Testis (tissue), 3 donors: ENCODE measurements around the gene PNLIPRP3. TPM values are rescaled to one million over a fixed set of nuclear protein-coding genes. Genes with fewer than 3 reads are reported as not detected.

ENCODE experiments used
- DNase-seq: peaks from one replicate; pipeline ENCODE4 v3.0.0-alpha.2; 2019
- H3K27ac ChIP-seq, 2 donors: fragments of 200-600 bp; sonication (generic); one replicate each; pipeline ENCODE4 v1.5.1; 2019
- H3K27me3 ChIP-seq: fragments of 200-600 bp; sonication (generic); one replicate; pipeline ENCODE4 v1.5.1; 2019
- H3K36me3 ChIP-seq: fragments of 200-600 bp; sonication (generic); one replicate; pipeline ENCODE4 v1.5.1; 2017; ENCODE audit warnings: low read depth; ENCODE audit errors: missing control alignments
- H3K4me1 ChIP-seq: fragments of 200-600 bp; sonication (generic); one replicate; pipeline ENCODE4 v1.5.1; 2019
- H3K4me3 ChIP-seq, 2 donors: fragments of 200-600 bp; sonication (generic); one replicate each; pipeline ENCODE4 v1.5.1; 2017 to 2019
- H3K9me3 ChIP-seq: fragments of 200-600 bp; sonication (generic); one replicate; pipeline ENCODE4 v1.5.1; 2017
- POLR2A ChIP-seq: fragments of 450-650 bp; IDR thresholded peaks from one replicate; pipeline ENCODE4 v1.6.1; 2017; ENCODE audit warnings: antibody characterized with exemption, mild to moderate bottlenecking, moderate library complexity
- WGBS, 2 donors: methylation state at CpG; one replicate each; pipeline ENCODE4 v1.1.5; 2018; 5-methylcytosine and 5-hydroxymethylcytosine counted together
- intact Hi-C: fragments of 100-400 bp; cut with DNase I; formaldehyde crosslinking; loops from one replicate; pipeline ENCODE4 v1.15.1; 2023; ENCODE audit warnings: low total_unique reads
- polyA plus RNA-seq: library from polyadenylated mRNA; stranded (reverse); fragments of 350-450 nt; fragmentation: Illumina TruSeq; extraction: RNeasy Lipid Tissue Mini Kit (QIAGEN cat#74804); gene quantifications from one replicate; pipeline ENCODE4 v1.2.3, GENCODE V29; 2014; ENCODE audit warnings: low read depth, low replicate concordance; ENCODE audit not compliant: insufficient read depth
- total RNA-seq, 2 donors: library from RNA; depleted of rRNA; stranded (reverse); fragments of >200 nt; gene quantifications; one replicate each; pipeline ENCODE4 v1.2.3, GENCODE V29; 2016
- TF ChIP-seq, protein P1 (sequence below), 3 experiments: fragments of 450-650 bp in 2 of 3; fragments of 200-600 bp in 1 of 3; sonication (generic) in 1 of 3; IDR thresholded peaks; one replicate each; pipeline ENCODE4 v1.5.1; 2016 to 2019; ENCODE audit warnings: antibody characterized with exemption in 3 of 3, mild to moderate bottlenecking in 2 of 3, moderate library complexity in 1 of 3

The PNLIPRP3 gene
- total and polyA plus RNA-seq, 3 donors from 2014 or later, result not detected

DNA sequence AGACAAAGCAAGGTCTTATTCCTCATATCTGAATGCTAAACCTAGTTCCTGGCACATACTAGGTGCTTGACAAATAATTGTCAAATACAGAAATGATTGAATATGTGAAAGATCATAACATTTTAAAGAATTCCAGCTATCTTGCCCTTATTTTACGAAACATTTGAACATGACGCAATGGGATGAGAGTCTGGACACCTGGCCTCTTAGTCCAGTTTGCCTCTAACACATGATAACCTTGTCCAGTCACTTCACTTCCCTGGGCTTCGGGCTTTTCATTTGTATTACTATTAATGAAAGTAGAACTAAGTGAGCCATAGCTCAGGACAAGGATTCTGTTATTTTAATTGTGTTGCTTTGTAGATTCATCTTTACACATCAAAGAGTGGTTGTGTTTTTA lies 32.6 kb downstream of the PNLIPRP3 start:
- intact Hi-C loops, result no loop called here
- TF ChIP-seq, protein P1, sequence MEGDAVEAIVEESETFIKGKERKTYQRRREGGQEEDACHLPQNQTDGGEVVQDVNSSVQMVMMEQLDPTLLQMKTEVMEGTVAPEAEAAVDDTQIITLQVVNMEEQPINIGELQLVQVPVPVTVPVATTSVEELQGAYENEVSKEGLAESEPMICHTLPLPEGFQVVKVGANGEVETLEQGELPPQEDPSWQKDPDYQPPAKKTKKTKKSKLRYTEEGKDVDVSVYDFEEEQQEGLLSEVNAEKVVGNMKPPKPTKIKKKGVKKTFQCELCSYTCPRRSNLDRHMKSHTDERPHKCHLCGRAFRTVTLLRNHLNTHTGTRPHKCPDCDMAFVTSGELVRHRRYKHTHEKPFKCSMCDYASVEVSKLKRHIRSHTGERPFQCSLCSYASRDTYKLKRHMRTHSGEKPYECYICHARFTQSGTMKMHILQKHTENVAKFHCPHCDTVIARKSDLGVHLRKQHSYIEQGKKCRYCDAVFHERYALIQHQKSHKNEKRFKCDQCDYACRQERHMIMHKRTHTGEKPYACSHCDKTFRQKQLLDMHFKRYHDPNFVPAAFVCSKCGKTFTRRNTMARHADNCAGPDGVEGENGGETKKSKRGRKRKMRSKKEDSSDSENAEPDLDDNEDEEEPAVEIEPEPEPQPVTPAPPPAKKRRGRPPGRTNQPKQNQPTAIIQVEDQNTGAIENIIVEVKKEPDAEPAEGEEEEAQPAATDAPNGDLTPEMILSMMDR (IDR thresholded peaks at IDR 0.05), result no peak
- no peak for TF ChIP-seq POLR2A
- 94% methylated on average over 3 of the region's 3 CpGs for WGBS, 2 donors

DNA sequence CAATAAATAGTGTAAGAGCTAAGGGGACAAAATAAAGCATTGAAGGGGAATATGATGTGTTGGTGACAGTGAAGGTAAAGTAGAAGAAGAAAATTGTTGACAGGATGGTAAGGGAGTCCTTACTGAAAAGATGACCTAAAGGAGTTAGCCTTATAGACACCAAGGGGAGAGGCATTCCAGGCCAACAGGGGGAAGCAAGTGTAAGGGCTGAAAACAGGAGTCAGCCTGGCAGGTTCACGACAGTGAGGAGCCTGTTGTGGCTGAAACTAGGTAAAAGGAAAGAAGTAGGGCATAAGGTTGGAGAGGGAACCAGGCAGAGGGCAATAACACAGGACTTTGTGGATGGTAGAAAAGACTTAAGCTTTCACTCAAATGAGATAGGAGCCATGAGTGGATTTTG lies 34.0 kb downstream of the PNLIPRP3 start:
- Histone ChIP-seq H3K9me3 (no peaks in the 10 kb centered on the region), H3K27me3 (no peaks in the 10 kb centered on the region), H3K36me3 (no peaks in the 10 kb centered on the region), H3K4me3 (no peak overlapping the region), H3K27ac (no peak overlapping the region), H3K4me1 (no peaks in the 10 kb centered on the region)
- no peak for TF ChIP-seq POLR2A
- TF ChIP-seq, protein P1 (IDR thresholded peaks at IDR 0.05), result no peak
- DNase-seq, result no peak
- intact Hi-C loops, result no loop called here
- WGBS, 2 donors, result 7 to 52% methylated on average over 1 of the region's 1 CpG

More for the DNA sequence above, 32.6 kb downstream of the PNLIPRP3 start:
- H3K36me3 ChIP-seq, result no peaks in the 10 kb centered on the region
- no peak for DNase-seq
- no peaks in the 10 kb centered on the region for H3K27me3 ChIP-seq
- no peaks in the 10 kb centered on the region for H3K9me3 ChIP-seq
- H3K4me1 ChIP-seq, result no peaks in the 10 kb centered on the region
- no peak overlapping the region for H3K4me3 ChIP-seq
- no peak overlapping the region for H3K27ac ChIP-seq

DNA sequence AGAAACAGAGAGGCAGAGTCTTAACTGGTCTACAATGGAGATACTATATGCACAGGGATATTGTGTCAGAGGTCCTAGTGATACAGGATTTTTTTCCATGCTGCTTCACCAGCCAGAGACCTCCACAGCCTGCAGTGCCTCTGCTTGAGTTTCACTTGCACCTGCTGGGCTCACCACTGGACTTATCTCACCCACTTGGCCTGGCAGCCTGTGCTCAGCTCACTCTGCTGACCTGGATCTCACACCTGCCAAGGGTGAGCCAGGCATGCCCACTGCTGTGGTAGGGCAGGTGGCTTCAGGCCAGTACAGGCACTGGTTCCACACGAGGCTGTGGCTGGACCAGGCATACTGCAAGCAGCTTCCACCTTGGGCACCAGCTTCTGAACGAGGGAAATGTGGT lies 36.6 kb downstream of the PNLIPRP3 start:
- Histone ChIP-seq H3K36me3 (no peaks in the 10 kb centered on the region), H3K27ac (no peak overlapping the region), H3K4me1 (no peaks in the 10 kb centered on the region), H3K4me3 (no peak overlapping the region), H3K9me3 (no peaks in the 10 kb centered on the region), H3K27me3 (no peaks in the 10 kb centered on the region)
- DNase-seq, result no peak
- intact Hi-C loops, result no loop called here
- WGBS, 2 donors, result 50 to 92% methylated on average over 1 to 2 of the region's 2 CpGs
- no peak for TF ChIP-seq POLR2A
- TF ChIP-seq, protein P1 (IDR thresholded peaks at IDR 0.05), result no peak

DNA sequence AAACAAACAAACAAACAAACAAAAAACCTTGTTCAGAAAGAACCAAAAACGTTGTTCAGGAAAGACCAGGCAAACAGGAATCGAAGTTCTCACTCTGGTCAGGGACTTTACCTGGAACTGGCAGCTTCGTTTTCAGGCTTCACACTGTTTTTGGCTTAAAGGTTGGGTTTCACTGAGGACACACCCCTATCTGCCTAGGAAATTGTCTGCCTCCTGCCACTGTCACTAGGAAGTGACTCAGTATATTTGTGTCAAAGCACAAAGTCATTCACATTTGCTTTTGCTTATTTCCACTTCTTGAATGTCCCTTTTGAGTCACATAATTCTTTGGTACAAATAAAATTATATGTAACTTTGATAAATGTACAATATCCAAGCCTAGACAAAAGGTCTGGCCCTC lies 37.9 kb downstream of the PNLIPRP3 start:
- intact Hi-C loops, result no loop called here
- no peaks in the 10 kb centered on the region for H3K27me3 ChIP-seq
- H3K4me1 ChIP-seq, result no peaks in the 10 kb centered on the region
- 63 to 71% methylated on average over 3 of the region's 3 CpGs for WGBS, 2 donors
- H3K27ac ChIP-seq, result no peak overlapping the region
- no peak for TF ChIP-seq POLR2A
- TF ChIP-seq, protein P1 (IDR thresholded peaks at IDR 0.05), result no peak
- H3K9me3 ChIP-seq, result no peaks in the 10 kb centered on the region
- no peaks in the 10 kb centered on the region for H3K36me3 ChIP-seq
- no peak for DNase-seq
- H3K4me3 ChIP-seq, result no peak overlapping the region

DNA sequence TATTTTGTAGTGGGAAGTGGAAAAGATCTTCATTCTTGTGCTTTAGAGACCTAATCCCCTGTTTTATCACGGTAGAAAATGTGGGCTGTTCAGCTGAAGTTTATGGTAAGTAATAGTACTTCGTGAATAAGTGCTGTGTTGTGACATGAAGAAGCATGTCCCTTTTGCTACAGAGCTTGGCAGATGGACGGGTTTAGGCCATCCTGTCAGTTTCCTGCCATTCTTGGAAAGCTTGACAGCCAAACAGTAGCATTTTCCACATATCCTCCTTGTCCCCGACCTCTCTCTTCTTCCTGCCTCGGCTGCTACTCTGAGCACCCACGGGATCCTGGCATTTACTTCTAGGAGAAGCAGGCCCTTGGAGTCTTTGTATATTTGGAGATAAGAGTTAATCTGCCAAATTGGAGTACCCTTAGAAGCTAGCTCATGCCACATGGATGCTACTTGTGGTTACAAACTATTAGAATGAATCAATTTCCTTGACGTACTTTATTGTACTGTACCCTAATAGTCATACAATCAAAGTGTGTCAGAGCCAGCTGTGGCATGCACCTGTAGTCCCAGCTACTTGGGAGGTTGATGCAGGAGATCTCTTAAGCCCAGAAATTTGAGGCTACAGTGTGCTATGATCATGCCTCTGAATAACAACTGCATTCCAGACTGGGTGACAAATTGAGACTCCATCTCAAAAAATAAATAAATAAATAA lies 39.2 kb downstream of the PNLIPRP3 start:
- Histone ChIP-seq H3K4me1 (no peaks in the 10 kb centered on the region), H3K36me3 (no peaks in the 10 kb centered on the region), H3K27me3 (no peaks in the 10 kb centered on the region), H3K4me3 (no peak overlapping the region), H3K27ac (no peak overlapping the region), H3K9me3 (no peaks in the 10 kb centered on the region)
- WGBS, 2 donors, result 66 to 72% methylated on average over 7 of the region's 7 CpGs
- DNase-seq, result no peak
- intact Hi-C loops, result no loop called here
- no peak for TF ChIP-seq POLR2A
- TF ChIP-seq, protein P1 (IDR thresholded peaks at IDR 0.05), result no peak
